Osteoblast (primary cell): ENCODE measurements around the gene NOTUM. TPM values are rescaled to one million over a fixed set of nuclear protein-coding genes. Genes with fewer than 3 reads are reported as not detected.
A peak's percentile ranks its signal among the peaks of the same experiment; 100 is the strongest.

Experiments
- DNase-seq: peaks from one replicate; pipeline ENCODE4 v3.0.0; 2011; ENCODE audit warnings: low spot score, mixed read lengths; ENCODE audit not compliant: insufficient read length; ENCODE audit errors: missing footprints
- H2AFZ ChIP-seq: 2 replicates; pipeline ENCODE4 v1.6.0; 2011; ENCODE audit warnings: mild to moderate bottlenecking, low read length
- H3K27ac ChIP-seq: 2 replicates; pipeline ENCODE4 v1.5.1; 2011; ENCODE audit warnings: mild to moderate bottlenecking, low read depth, low read length, moderate library complexity
- H3K27me3 ChIP-seq: 2 replicates; pipeline ENCODE4 v1.6.0; 2012; ENCODE audit warnings: mild to moderate bottlenecking, control low read depth, inconsistent platforms, low read length, moderate library complexity; ENCODE audit not compliant: insufficient read depth
- H3K36me3 ChIP-seq: 2 replicates; pipeline ENCODE4 v1.5.1; 2011; ENCODE audit warnings: mild to moderate bottlenecking, low read length, control low read depth, moderate library complexity; ENCODE audit not compliant: insufficient read depth
- H3K4me1 ChIP-seq: 2 replicates; pipeline ENCODE4 v1.5.1; 2011; ENCODE audit warnings: mild to moderate bottlenecking, low read length, control low read depth, moderate library complexity; ENCODE audit not compliant: insufficient read depth
- H3K4me2 ChIP-seq: 2 replicates; pipeline ENCODE4 v1.6.0; 2011; ENCODE audit warnings: mild to moderate bottlenecking, low read length; ENCODE audit not compliant: insufficient read depth
- H3K4me3 ChIP-seq: fragments of 200-600 bp; sonication (generic); 3 replicates; pipeline ENCODE4 v1.5.1; 2012; ENCODE audit warnings: mild to moderate bottlenecking, low read length, inconsistent platforms; ENCODE audit not compliant: insufficient read depth
- H3K79me2 ChIP-seq: 2 replicates; pipeline ENCODE4 v1.6.0; 2012; ENCODE audit warnings: mild to moderate bottlenecking, low read length, control low read depth, inconsistent platforms; ENCODE audit not compliant: insufficient read depth
- H3K9me3 ChIP-seq: 2 replicates; pipeline ENCODE4 v1.5.1; 2011; ENCODE audit warnings: low read depth, low read length, control low read depth
- H4K20me1 ChIP-seq: 2 replicates; pipeline ENCODE4 v1.6.0; 2012; ENCODE audit warnings: mild to moderate bottlenecking, low read length, control low read depth; ENCODE audit not compliant: insufficient read depth
- CTCF ChIP-seq: IDR thresholded peaks from 2 replicates; pipeline ENCODE4 v1.5.1; 2011; ENCODE audit warnings: mild to moderate bottlenecking, low read depth, low read length, moderate library complexity; ENCODE audit errors: extremely low read depth
- total RNA-seq: library from RNA; depleted of rRNA; stranded (reverse); fragments of >200 nt; gene quantifications from 2 replicates; pipeline ENCODE4 v1.2.3, GENCODE V29; 2012

NOTUM gene
- total RNA-seq, 1 donor, result 0.72 TPM

- peak overlapping the region; percentile 50 for H3K27ac ChIP-seq
- no peak overlapping the region for H3K4me3 ChIP-seq
- no peak for DNase-seq
- no peaks in the 10 kb centered on the region for H3K9me3 ChIP-seq
- TF ChIP-seq CTCF, result no peak
- H3K4me1 ChIP-seq, result peaks cover 47% of the 10 kb centered on the region
- peak overlapping the region; percentile 20 for H3K4me2 ChIP-seq
- H4K20me1 ChIP-seq, result peaks cover 9% of the 10 kb centered on the region
- H2AFZ ChIP-seq, result no peak overlapping the region
- H3K27me3 ChIP-seq, result no peaks in the 10 kb centered on the region
- H3K79me2 ChIP-seq, result peaks cover 2% of the 10 kb centered on the region
- no peaks in the 10 kb centered on the region for H3K36me3 ChIP-seq
Measured at GRCh38 chr17:82004517-82005455, 43.8 kb upstream of the NOTUM start.

- peaks cover 47% of the 10 kb centered on the region for H3K4me1 ChIP-seq
- peak; percentile 100 for DNase-seq
- peaks cover 3% of the 10 kb centered on the region for H3K79me2 ChIP-seq
- peak overlapping the region; percentile 81 for H3K27ac ChIP-seq
- H3K9me3 ChIP-seq, result no peaks in the 10 kb centered on the region
- H4K20me1 ChIP-seq, result peaks cover 7% of the 10 kb centered on the region
- peak overlapping the region; percentile 57 for H3K4me3 ChIP-seq
- TF ChIP-seq CTCF, result peak; percentile 6
- no peaks in the 10 kb centered on the region for H3K36me3 ChIP-seq
- H3K4me2 ChIP-seq, result peak overlapping the region; percentile 71
- peak overlapping the region; percentile 87 for H2AFZ ChIP-seq
- no peaks in the 10 kb centered on the region for H3K27me3 ChIP-seq
Measured at GRCh38 chr17:82003411-82004381, 42.7 kb upstream of the NOTUM start.

- no peak overlapping the region for H3K27ac ChIP-seq
Measured at GRCh38 chr17:82001571-82002056, 40.6 kb upstream of the NOTUM start.

More at GRCh38 chr17:82001571-82002056, 40.6 kb upstream of the NOTUM start:
- TF ChIP-seq CTCF, result no peak
- Histone ChIP-seq H3K4me1 (peaks cover 29% of the 10 kb centered on the region), H3K9me3 (no peaks in the 10 kb centered on the region), H3K79me2 (peaks cover 3% of the 10 kb centered on the region), H4K20me1 (peaks cover 7% of the 10 kb centered on the region), H3K4me2 (no peak overlapping the region), H3K4me3 (no peak overlapping the region), H3K27me3 (no peaks in the 10 kb centered on the region), H3K36me3 (peaks cover 3% of the 10 kb centered on the region), H2AFZ (no peak overlapping the region)
- no peak for DNase-seq
